Osteoblast (primary cell): ENCODE measurements around the gene PARD3B. TPM values are rescaled to one million over a fixed set of nuclear protein-coding genes. Genes with fewer than 3 reads are reported as not detected.

Experiments used
- DNase-seq: peaks from one replicate; pipeline ENCODE4 v3.0.0; 2011; ENCODE audit warnings: low spot score, mixed read lengths; ENCODE audit not compliant: insufficient read length; ENCODE audit errors: missing footprints
- H2AFZ ChIP-seq: 2 replicates; pipeline ENCODE4 v1.6.0; 2011; ENCODE audit warnings: mild to moderate bottlenecking, low read length
- H3K27ac ChIP-seq: 2 replicates; pipeline ENCODE4 v1.5.1; 2011; ENCODE audit warnings: mild to moderate bottlenecking, low read depth, low read length, moderate library complexity
- H3K27me3 ChIP-seq: 2 replicates; pipeline ENCODE4 v1.6.0; 2012; ENCODE audit warnings: mild to moderate bottlenecking, control low read depth, inconsistent platforms, low read length, moderate library complexity; ENCODE audit not compliant: insufficient read depth
- H3K36me3 ChIP-seq: 2 replicates; pipeline ENCODE4 v1.5.1; 2011; ENCODE audit warnings: mild to moderate bottlenecking, low read length, control low read depth, moderate library complexity; ENCODE audit not compliant: insufficient read depth
- H3K4me1 ChIP-seq: 2 replicates; pipeline ENCODE4 v1.5.1; 2011; ENCODE audit warnings: mild to moderate bottlenecking, low read length, control low read depth, moderate library complexity; ENCODE audit not compliant: insufficient read depth
- H3K4me2 ChIP-seq: 2 replicates; pipeline ENCODE4 v1.6.0; 2011; ENCODE audit warnings: mild to moderate bottlenecking, low read length; ENCODE audit not compliant: insufficient read depth
- H3K4me3 ChIP-seq: fragments of 200-600 bp; sonication (generic); 3 replicates; pipeline ENCODE4 v1.5.1; 2012; ENCODE audit warnings: mild to moderate bottlenecking, low read length, inconsistent platforms; ENCODE audit not compliant: insufficient read depth
- H3K79me2 ChIP-seq: 2 replicates; pipeline ENCODE4 v1.6.0; 2012; ENCODE audit warnings: mild to moderate bottlenecking, low read length, control low read depth, inconsistent platforms; ENCODE audit not compliant: insufficient read depth
- H3K9me3 ChIP-seq: 2 replicates; pipeline ENCODE4 v1.5.1; 2011; ENCODE audit warnings: low read depth, low read length, control low read depth
- H4K20me1 ChIP-seq: 2 replicates; pipeline ENCODE4 v1.6.0; 2012; ENCODE audit warnings: mild to moderate bottlenecking, low read length, control low read depth; ENCODE audit not compliant: insufficient read depth
- total RNA-seq: library from RNA; depleted of rRNA; stranded (reverse); fragments of >200 nt; gene quantifications from 2 replicates; pipeline ENCODE4 v1.2.3, GENCODE V29; 2012
- TF ChIP-seq, protein P1 (sequence below): IDR thresholded peaks from 2 replicates; pipeline ENCODE4 v1.5.1; 2011; ENCODE audit warnings: mild to moderate bottlenecking, low read depth, low read length, moderate library complexity; ENCODE audit errors: extremely low read depth

The PARD3B gene
- total RNA-seq, 1 donor: 22.4 TPM

DNA sequence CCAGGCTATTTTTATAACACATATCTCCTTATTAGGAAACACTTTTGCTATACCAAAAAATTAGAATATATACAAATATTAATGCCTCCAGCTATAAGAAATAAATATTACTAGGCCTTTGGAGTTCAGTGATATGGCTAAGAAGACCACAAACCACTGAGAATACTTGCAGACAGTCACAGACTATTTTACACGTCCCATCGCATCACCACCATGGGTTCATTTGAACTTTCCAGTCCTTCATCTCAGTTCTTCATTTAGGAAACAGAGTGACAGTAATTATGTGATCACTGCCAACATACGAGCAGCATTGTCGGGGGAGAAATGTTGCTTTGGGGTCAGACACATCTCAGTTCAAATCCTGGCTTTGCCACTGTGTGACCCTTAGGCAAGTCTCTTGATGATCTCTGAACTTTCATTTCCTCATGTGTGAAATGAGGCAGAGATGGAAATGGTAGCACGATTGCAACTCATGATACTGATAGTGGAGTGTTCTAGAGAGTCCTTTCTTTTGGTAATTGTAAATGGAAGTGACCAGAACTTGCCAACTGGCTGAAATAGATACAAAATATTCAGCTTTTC, 998.1 kb downstream of the PARD3B start:
- H3K4me2 ChIP-seq: no peak overlapping the region
- no peaks in the 10 kb centered on the region for H3K27me3 ChIP-seq
- H3K4me1 ChIP-seq: no peaks in the 10 kb centered on the region
- H3K9me3 ChIP-seq: no peaks in the 10 kb centered on the region
- TF ChIP-seq, protein P1, sequence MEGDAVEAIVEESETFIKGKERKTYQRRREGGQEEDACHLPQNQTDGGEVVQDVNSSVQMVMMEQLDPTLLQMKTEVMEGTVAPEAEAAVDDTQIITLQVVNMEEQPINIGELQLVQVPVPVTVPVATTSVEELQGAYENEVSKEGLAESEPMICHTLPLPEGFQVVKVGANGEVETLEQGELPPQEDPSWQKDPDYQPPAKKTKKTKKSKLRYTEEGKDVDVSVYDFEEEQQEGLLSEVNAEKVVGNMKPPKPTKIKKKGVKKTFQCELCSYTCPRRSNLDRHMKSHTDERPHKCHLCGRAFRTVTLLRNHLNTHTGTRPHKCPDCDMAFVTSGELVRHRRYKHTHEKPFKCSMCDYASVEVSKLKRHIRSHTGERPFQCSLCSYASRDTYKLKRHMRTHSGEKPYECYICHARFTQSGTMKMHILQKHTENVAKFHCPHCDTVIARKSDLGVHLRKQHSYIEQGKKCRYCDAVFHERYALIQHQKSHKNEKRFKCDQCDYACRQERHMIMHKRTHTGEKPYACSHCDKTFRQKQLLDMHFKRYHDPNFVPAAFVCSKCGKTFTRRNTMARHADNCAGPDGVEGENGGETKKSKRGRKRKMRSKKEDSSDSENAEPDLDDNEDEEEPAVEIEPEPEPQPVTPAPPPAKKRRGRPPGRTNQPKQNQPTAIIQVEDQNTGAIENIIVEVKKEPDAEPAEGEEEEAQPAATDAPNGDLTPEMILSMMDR: no peak
- H2AFZ ChIP-seq: no peak overlapping the region
- H3K4me3 ChIP-seq: no peak overlapping the region
- no peak overlapping the region for H3K27ac ChIP-seq
- no peaks in the 10 kb centered on the region for H4K20me1 ChIP-seq
- H3K79me2 ChIP-seq: no peaks in the 10 kb centered on the region
- H3K36me3 ChIP-seq: no peaks in the 10 kb centered on the region
- no peak for DNase-seq

DNA sequence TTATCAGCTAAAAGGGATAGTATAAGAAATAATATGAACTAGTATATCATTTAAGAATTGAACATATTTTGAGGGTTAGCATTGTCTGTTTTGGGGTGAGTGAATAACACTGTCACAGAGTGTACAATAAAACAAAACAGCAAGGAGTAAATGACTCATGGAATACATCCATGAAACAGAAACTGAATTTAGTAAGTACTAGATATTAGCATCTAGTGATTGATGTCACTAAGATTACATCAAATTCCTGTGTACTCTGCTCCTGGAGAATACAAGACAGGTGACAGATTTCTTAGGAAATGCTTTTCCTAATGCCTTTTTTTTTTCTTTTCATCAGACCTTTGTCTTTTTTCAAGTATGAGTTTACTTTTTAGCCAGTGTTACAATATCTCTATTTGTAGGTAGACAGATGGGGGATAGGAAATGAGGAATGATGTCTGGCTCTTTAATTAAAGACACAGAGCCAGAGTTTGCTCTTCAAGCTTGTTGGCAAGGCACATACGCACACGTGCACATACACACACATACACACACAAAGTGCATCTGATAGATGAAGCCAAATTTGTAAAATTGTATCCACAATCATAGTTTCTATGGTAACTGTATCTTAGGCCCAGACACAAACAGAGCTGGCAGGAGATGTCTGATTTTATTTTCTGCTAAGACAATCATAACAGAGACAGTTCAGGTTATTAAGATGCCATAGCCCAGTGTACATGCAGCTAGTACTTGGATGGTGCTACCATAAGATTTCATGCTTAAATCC, 998.8 kb downstream of the PARD3B start:
- H3K27ac ChIP-seq: no peak overlapping the region
- no peak overlapping the region for H3K4me3 ChIP-seq
- H3K36me3 ChIP-seq: no peaks in the 10 kb centered on the region
- TF ChIP-seq, protein P1: no peak
- no peak for DNase-seq
- no peak overlapping the region for H3K4me2 ChIP-seq
- H2AFZ ChIP-seq: no peak overlapping the region
- no peaks in the 10 kb centered on the region for H3K9me3 ChIP-seq
- no peaks in the 10 kb centered on the region for H3K4me1 ChIP-seq
- H3K27me3 ChIP-seq: no peaks in the 10 kb centered on the region
- H3K79me2 ChIP-seq: no peaks in the 10 kb centered on the region
- H4K20me1 ChIP-seq: no peaks in the 10 kb centered on the region

DNA sequence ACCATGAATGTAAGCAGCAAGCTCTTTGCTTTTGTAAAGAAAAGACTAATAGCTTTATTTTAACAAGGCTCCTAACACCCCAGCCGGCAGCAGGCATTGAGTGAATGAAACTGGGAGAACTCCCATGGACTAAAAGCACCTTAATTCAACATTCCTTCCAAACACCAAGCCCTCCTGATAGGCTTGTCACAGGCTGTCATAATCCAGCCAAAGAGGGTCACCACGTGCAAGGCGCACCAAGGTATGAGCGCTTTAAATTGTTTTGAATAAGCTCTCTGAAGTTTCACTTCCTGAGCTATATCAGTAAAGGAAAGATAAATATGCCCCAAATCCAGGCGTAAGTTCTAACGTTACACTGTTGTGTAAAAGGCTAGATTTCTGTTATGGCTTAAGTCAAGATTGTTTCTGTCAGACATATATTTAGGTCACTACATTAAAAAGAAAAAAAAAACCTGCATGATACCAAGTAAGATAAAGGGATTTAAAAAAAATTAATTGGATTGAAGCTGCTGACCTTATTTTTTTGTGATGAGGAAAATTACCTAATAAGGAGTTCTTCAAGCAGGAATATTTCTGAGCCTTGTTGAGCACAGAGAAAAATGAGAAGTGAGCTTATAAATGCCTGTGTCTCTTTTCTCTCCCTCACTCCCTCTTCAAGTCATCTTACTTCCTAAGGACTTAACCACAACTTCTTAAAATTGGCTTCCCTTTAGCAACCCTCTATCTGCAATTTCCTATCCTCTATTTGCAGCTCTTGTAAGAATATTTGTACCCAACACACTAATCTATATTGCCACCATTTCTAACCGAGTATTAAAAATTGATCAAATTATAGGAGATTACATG, 1000.9 kb downstream of the PARD3B start:
- H3K4me3 ChIP-seq: no peak overlapping the region
- DNase-seq: no peak
- no peaks in the 10 kb centered on the region for H3K27me3 ChIP-seq
- no peak overlapping the region for H2AFZ ChIP-seq
- H3K27ac ChIP-seq: no peak overlapping the region
- H3K4me2 ChIP-seq: no peak overlapping the region
- no peaks in the 10 kb centered on the region for H3K4me1 ChIP-seq
- no peaks in the 10 kb centered on the region for H3K9me3 ChIP-seq
- TF ChIP-seq, protein P1: no peak
- H3K36me3 ChIP-seq: no peaks in the 10 kb centered on the region
- no peaks in the 10 kb centered on the region for H4K20me1 ChIP-seq
- H3K79me2 ChIP-seq: no peaks in the 10 kb centered on the region
